H1 (cell line): ENCODE results near the gene SLC5A12. TPM values are rescaled to one million over a fixed set of nuclear protein-coding genes. Genes with fewer than 3 reads are reported as not detected.

Source experiments
- ASH2L ChIP-seq: fragments of 200-600, 300-600 bp; sonication (generic); IDR thresholded peaks from one replicate; pipeline ENCODE4 v1.7.1; 2017; ENCODE audit warnings: low read length
- MAX ChIP-seq: IDR thresholded peaks from 2 replicates; pipeline ENCODE4 v1.6.1; 2012; ENCODE audit warnings: inconsistent platforms
- NRF1 ChIP-seq: IDR thresholded peaks from 2 replicates; pipeline ENCODE4 v1.6.1; 2011; ENCODE audit warnings: mild to moderate bottlenecking, low read depth, low read length, improper control_type of control experiment
- PHF8 ChIP-seq: fragments of 200-600 bp; sonication (generic); conservative IDR thresholded peaks from 2 replicates; pipeline ENCODE4 v1.7.1; 2012; ENCODE audit warnings: low read depth, mild to moderate bottlenecking, inconsistent platforms, low read length, moderate library complexity
- POLR2A ChIP-seq, 2 experiments: IDR thresholded peaks; 1 replicate in 1 of 2; 2 replicates in 1 of 2; pipeline ENCODE4 v1.6.1; 2011; ENCODE audit warnings: low read depth in 2 of 2, low read length in 2 of 2, mild to moderate bottlenecking in 2 of 2; ENCODE audit errors: control extremely low read depth in 1 of 2
- RBBP5 ChIP-seq: IDR thresholded peaks from 2 replicates; pipeline ENCODE4 v1.7.1; 2012; ENCODE audit warnings: low read depth, mild to moderate bottlenecking, inconsistent platforms, low read length, moderate library complexity, borderline replicate concordance
- SP1 ChIP-seq: IDR thresholded peaks from 2 replicates; pipeline ENCODE4 v1.6.1; 2011; ENCODE audit warnings: low read depth, low read length
- SP4 ChIP-seq: IDR thresholded peaks from 2 replicates; pipeline ENCODE4 v1.6.1; 2012; ENCODE audit warnings: low read length, inconsistent platforms
- polyA plus RNA-seq, 7 experiments: library from polyadenylated mRNA; depleted of rRNA in 3 of 7; stranded (reverse) in 5 of 7; unstranded in 2 of 7; fragments of >200 nt in 5 of 7; fragments of 200-250 nt in 2 of 7; gene quantifications; 1 replicate in 5 of 7; 2 replicates in 1 of 7; 4 replicates in 1 of 7; pipeline versions ENCODE4 v1.2.1 to v1.2.3, GENCODE V29; 2011 to 2013; ENCODE audit warnings: missing spikeins in 2 of 7, mixed read lengths in 2 of 7
- total RNA-seq: library from RNA; stranded (reverse); fragmentation: NEBNext Ultra II Directional; extraction: Animal tissue kit (Norgen Biotek cat#: 25700); gene quantifications from 2 replicates; pipeline ENCODE4 v1.2.1, GENCODE V29; 2021

Gene SLC5A12
- total and polyA plus RNA-seq, 2 of the 8 experiments (the other 6 are each of a cell fraction or from before 2014, with no cell fraction given): 1.3 to 1.4 TPM

- TF ChIP-seq SP1 (no peak), PHF8 (no peak), SP4 (no peak), RBBP5 (no peak), NRF1 (no peak), POLR2A (IDR thresholded peaks at IDR 0.05; ENCODE audit: control extremely low read depth in 1 of 2, low read depth in 2 of 2, low read length in 2 of 2) (no peak), MAX (no peak), ASH2L (no peak)
These were observed 101.4 kb downstream of the SLC5A12 start (continued) for GRCh38 chr11:26620282-26621045.
